ENCODE results near the gene GNPTAB. TPM values are rescaled to one million over a fixed set of nuclear protein-coding genes. Genes with fewer than 3 reads are reported as not detected.
"Not testable (repeated sequence)": the region's sequence is repeated elsewhere in the genome, so short reads cannot be mapped to it uniquely, and the experiment has no call there.

Gene GNPTAB
- total and polyA plus RNA-seq, 9 donors, result 13.4 to 23.0 (median 16.9) TPM

GRCh38 chr12:101745481-101745880 lies 85.3 kb downstream of the GNPTAB start:
- Histone ChIP-seq H3K27me3 (ENCODE audit: control insufficient read depth, insufficient read depth, low read length) (no peaks in the 10 kb centered on the region), H3K4me1 (ENCODE audit: control insufficient read depth, insufficient read depth, low read length) (peaks cover 3% of the 10 kb centered on the region), H3K4me3 (ENCODE audit: low read length) (no peak overlapping the region), H3K9me3 (replicated peaks; ENCODE audit: control insufficient read depth, low read depth, low read length) (no peaks in the 10 kb centered on the region), H3K27ac (ENCODE audit: low read length) (no peak overlapping the region), H3K36me3 (ENCODE audit: control insufficient read depth, insufficient read depth, low read length) (peaks cover 31% of the 10 kb centered on the region)
- WGBS (ENCODE audit: insufficient coverage), result 100% methylated on average over 1 of the region's 3 CpGs
- DNase-seq, result no peak

- H3K4me3 ChIP-seq (ENCODE audit: low read length), result no peak overlapping the region
- H3K9me3 ChIP-seq (replicated peaks; ENCODE audit: control insufficient read depth, low read depth, low read length), result no peaks in the 10 kb centered on the region
- no peak overlapping the region for H3K27ac ChIP-seq (ENCODE audit: low read length)
- WGBS (ENCODE audit: insufficient coverage), result 55% methylated on average over 2 of the region's 10 CpGs
- no peaks in the 10 kb centered on the region for H3K27me3 ChIP-seq (ENCODE audit: control insufficient read depth, insufficient read depth, low read length)
- DNase-seq, result no peak
- peaks cover 35% of the 10 kb centered on the region for H3K36me3 ChIP-seq (ENCODE audit: control insufficient read depth, insufficient read depth, low read length)
- H3K4me1 ChIP-seq (ENCODE audit: control insufficient read depth, insufficient read depth, low read length), result peaks cover 3% of the 10 kb centered on the region
These were observed 86.9 kb downstream of the GNPTAB start for GRCh38 chr12:101743724-101744472.

- no peak overlapping the region for H3K4me3 ChIP-seq (ENCODE audit: low read length)
- no peaks in the 10 kb centered on the region for H3K27me3 ChIP-seq (ENCODE audit: control insufficient read depth, insufficient read depth, low read length)
- peak; percentile 30 for DNase-seq
- H3K27ac ChIP-seq (ENCODE audit: low read length), result no peak overlapping the region
- peaks cover 3% of the 10 kb centered on the region for H3K4me1 ChIP-seq (ENCODE audit: control insufficient read depth, insufficient read depth, low read length)
- WGBS (ENCODE audit: insufficient coverage), result no CpG with 5 or more reads among the region's 1 CpG
- no peaks in the 10 kb centered on the region for H3K9me3 ChIP-seq (replicated peaks; ENCODE audit: control insufficient read depth, low read depth, low read length)
- peaks cover 36% of the 10 kb centered on the region for H3K36me3 ChIP-seq (ENCODE audit: control insufficient read depth, insufficient read depth, low read length)
These were observed 87.5 kb downstream of the GNPTAB start for GRCh38 chr12:101743242-101743641.

GRCh38 chr12:101740980-101741379 lies 89.8 kb downstream of the GNPTAB start:
- Histone ChIP-seq H3K4me1 (ENCODE audit: control insufficient read depth, insufficient read depth, low read length) (peaks cover 3% of the 10 kb centered on the region), H3K36me3 (ENCODE audit: control insufficient read depth, insufficient read depth, low read length) (peaks cover 30% of the 10 kb centered on the region), H3K27ac (ENCODE audit: low read length) (no peak overlapping the region), H3K27me3 (ENCODE audit: control insufficient read depth, insufficient read depth, low read length) (no peaks in the 10 kb centered on the region), H3K4me3 (ENCODE audit: low read length) (no peak overlapping the region), H3K9me3 (replicated peaks; ENCODE audit: control insufficient read depth, low read depth, low read length) (no peaks in the 10 kb centered on the region)
- DNase-seq, result no peak
- no CpG with 5 or more reads among the region's 5 CpGs for WGBS (ENCODE audit: insufficient coverage)

GRCh38 chr12:101740566-101740965 lies 90.2 kb downstream of the GNPTAB start:
- Histone ChIP-seq H3K9me3 (replicated peaks; ENCODE audit: control insufficient read depth, low read depth, low read length) (no peaks in the 10 kb centered on the region), H3K4me3 (ENCODE audit: low read length) (no peak overlapping the region), H3K27ac (ENCODE audit: low read length) (no peak overlapping the region), H3K27me3 (ENCODE audit: control insufficient read depth, insufficient read depth, low read length) (no peaks in the 10 kb centered on the region), H3K4me1 (ENCODE audit: control insufficient read depth, insufficient read depth, low read length) (peaks cover 3% of the 10 kb centered on the region), H3K36me3 (ENCODE audit: control insufficient read depth, insufficient read depth, low read length) (peaks cover 30% of the 10 kb centered on the region)
- 90% methylated on average over 5 of the region's 5 CpGs for WGBS (ENCODE audit: insufficient coverage)
- no peak for DNase-seq

- Histone ChIP-seq H3K4me1 (ENCODE audit: control insufficient read depth, insufficient read depth, low read length) (peaks cover 3% of the 10 kb centered on the region), H3K27me3 (ENCODE audit: control insufficient read depth, insufficient read depth, low read length) (no peaks in the 10 kb centered on the region), H3K4me3 (ENCODE audit: low read length) (no peak within 1 kb of the TSS), H3K36me3 (ENCODE audit: control insufficient read depth, insufficient read depth, low read length) (peaks cover 24% of the 10 kb centered on the region), H3K9me3 (replicated peaks; ENCODE audit: control insufficient read depth, low read depth, low read length) (no peaks in the 10 kb centered on the region), H3K27ac (ENCODE audit: low read length) (no peak within 1 kb of the TSS)
- WGBS (ENCODE audit: insufficient coverage), result 97% methylated on average over 56 of the region's 57 CpGs
- DNase-seq, result no peak
These were observed 91.7 kb downstream of the GNPTAB start, which contains the start of gene SYCP3 for GRCh38 chr12:101738920-101739665. Gene SYCP3, minus strand, starts transcription at chr12:101739462. Its CDS starts 1,527 bp downstream, at chr12:101737935.

GRCh38 chr12:101737476-101737875 lies 93.3 kb downstream of the GNPTAB start:
- Histone ChIP-seq H3K27me3 (ENCODE audit: control insufficient read depth, insufficient read depth, low read length) (no peaks in the 10 kb centered on the region), H3K4me1 (ENCODE audit: control insufficient read depth, insufficient read depth, low read length) (no peaks in the 10 kb centered on the region), H3K27ac (ENCODE audit: low read length) (no peak overlapping the region), H3K9me3 (replicated peaks; ENCODE audit: control insufficient read depth, low read depth, low read length) (no peaks in the 10 kb centered on the region), H3K36me3 (ENCODE audit: control insufficient read depth, insufficient read depth, low read length) (peaks cover 20% of the 10 kb centered on the region), H3K4me3 (ENCODE audit: low read length) (no peak overlapping the region)
- DNase-seq, result no peak
- 83% methylated on average over 4 of the region's 6 CpGs for WGBS (ENCODE audit: insufficient coverage)

GRCh38 chr12:101734482-101734881 lies 96.3 kb downstream of the GNPTAB start:
- H3K4me3 ChIP-seq (ENCODE audit: low read length); DNase-seq; H3K4me1 ChIP-seq (ENCODE audit: control insufficient read depth, insufficient read depth, low read length); H3K27me3 ChIP-seq (ENCODE audit: control insufficient read depth, insufficient read depth, low read length); H3K27ac ChIP-seq (ENCODE audit: low read length); H3K9me3 ChIP-seq (replicated peaks; ENCODE audit: control insufficient read depth, low read depth, low read length): not testable (repeated sequence)
- H3K36me3 ChIP-seq (ENCODE audit: control insufficient read depth, insufficient read depth, low read length), result peaks cover 15% of the 10 kb centered on the region
- no CpG with 5 or more reads among the region's 5 CpGs for WGBS (ENCODE audit: insufficient coverage)

GRCh38 chr12:101733166-101733565 lies 97.6 kb downstream of the GNPTAB start:
- no CpG with 5 or more reads among the region's 2 CpGs for WGBS (ENCODE audit: insufficient coverage)
- no peak for DNase-seq
- no peaks in the 10 kb centered on the region for H3K27me3 ChIP-seq (ENCODE audit: control insufficient read depth, insufficient read depth, low read length)
- no peaks in the 10 kb centered on the region for H3K4me1 ChIP-seq (ENCODE audit: control insufficient read depth, insufficient read depth, low read length)
- no peak overlapping the region for H3K27ac ChIP-seq (ENCODE audit: low read length)
- no peak overlapping the region for H3K4me3 ChIP-seq (ENCODE audit: low read length)
- no peaks in the 10 kb centered on the region for H3K9me3 ChIP-seq (replicated peaks; ENCODE audit: control insufficient read depth, low read depth, low read length)
- peaks cover 7% of the 10 kb centered on the region for H3K36me3 ChIP-seq (ENCODE audit: control insufficient read depth, insufficient read depth, low read length)

GRCh38 chr12:101732318-101732717 lies 98.4 kb downstream of the GNPTAB start:
- Histone ChIP-seq H3K36me3 (ENCODE audit: control insufficient read depth, insufficient read depth, low read length) (peaks cover 4% of the 10 kb centered on the region), H3K4me1 (ENCODE audit: control insufficient read depth, insufficient read depth, low read length) (no peaks in the 10 kb centered on the region), H3K9me3 (replicated peaks; ENCODE audit: control insufficient read depth, low read depth, low read length) (no peaks in the 10 kb centered on the region), H3K4me3 (ENCODE audit: low read length) (no peak overlapping the region), H3K27ac (ENCODE audit: low read length) (no peak overlapping the region), H3K27me3 (ENCODE audit: control insufficient read depth, insufficient read depth, low read length) (no peaks in the 10 kb centered on the region)
- no CpG with 5 or more reads among the region's 1 CpG for WGBS (ENCODE audit: insufficient coverage)
- no peak for DNase-seq

Measured in muscle of leg (tissue), 11 donors.